Activated naive CD4-positive, alpha-beta T cell treated with anti-CD3 and anti-CD28 coated beads, Interleukin-2, amount 50 U/mL, for 72 hours (primary cell): ENCODE data around the gene SCAMP2. TPM values are rescaled to one million over a fixed set of nuclear protein-coding genes. Genes with fewer than 3 reads are reported as not detected.

Experiments used
- ATAC-seq, 2 donors: fragments of 150-1000 bp; cut with Tn5 transposase; 2 replicates each; pipeline ENCODE4 v1.10.0; 2021; ENCODE audit warnings: mild to moderate bottlenecking in 2 of 2, moderate library complexity in 2 of 2
- DNase-seq, 2 donors: peaks; one replicate each; pipeline ENCODE4 v3.0.0; 2021 to 2022; ENCODE audit warnings: low spot score in 2 of 2
- H3K27ac Mint-ChIP-seq, 2 donors: one replicate each; pipeline ENCODE4 v1.8.0; 2022; ENCODE audit warnings: mild to moderate bottlenecking in 2 of 2, mixed read lengths in 2 of 2
- H3K36me3 Mint-ChIP-seq, 2 donors: one replicate each; pipeline ENCODE4 v1.8.0; 2022; ENCODE audit warnings: mixed read lengths in 2 of 2
- H3K9me3 Mint-ChIP-seq, 2 donors: one replicate each; pipeline ENCODE4 v1.8.0; 2022; ENCODE audit warnings: mixed read lengths in 2 of 2
- total RNA-seq, 2 donors: library from RNA; stranded (reverse); gene quantifications; one replicate each; pipeline ENCODE4 v1.2.3, GENCODE V29; 2022

SCAMP2 gene
- total RNA-seq, 2 donors from 2014 or later = 79.5 to 92.7 TPM

DNA sequence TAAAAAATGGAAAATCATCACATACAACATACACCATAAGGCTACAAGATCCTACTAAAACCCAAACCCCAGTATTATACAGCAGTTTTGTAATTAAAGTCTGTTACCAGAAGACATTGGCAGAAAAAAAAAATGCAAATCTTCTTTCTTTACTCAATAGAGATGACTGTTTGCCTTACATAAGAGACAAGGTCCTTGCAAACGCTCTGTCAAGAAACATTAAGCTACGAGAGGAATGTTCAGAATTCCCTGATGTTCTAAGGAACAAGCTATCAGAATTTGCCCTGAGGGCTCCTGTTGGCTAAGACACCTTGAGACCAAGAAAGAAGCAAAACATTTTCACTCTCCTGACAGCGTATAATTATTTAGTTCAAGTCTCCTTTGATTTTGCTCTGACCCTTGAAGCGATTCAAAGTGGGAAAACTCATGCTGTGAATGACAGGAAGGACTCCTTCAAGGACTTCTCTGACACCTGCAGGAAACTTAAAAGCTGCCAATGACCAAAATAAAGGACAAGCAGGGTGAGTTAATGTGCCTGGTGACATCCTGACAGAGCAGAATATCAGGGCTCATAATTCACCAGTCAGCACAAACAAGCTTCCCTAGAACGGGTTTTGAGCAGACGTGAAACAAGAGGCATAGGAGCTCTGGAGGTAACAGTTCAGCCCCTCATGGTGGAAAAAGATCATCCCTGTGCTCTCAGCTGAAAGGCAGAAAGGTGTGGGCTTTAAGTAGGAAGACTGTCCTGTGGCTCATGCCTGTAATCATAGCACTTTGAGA lies 2.5 kb downstream of the SCAMP2 start:
- Mint-ChIP-seq H3K9me3 (no peaks in the 10 kb centered on the region), H3K36me3 (peaks cover 20 to 32% of the 10 kb centered on the region in 2 donors), H3K27ac (peak overlapping the region; percentile 88 to 89)
- ATAC-seq (no peak), DNase-seq (no peak)

DNA sequence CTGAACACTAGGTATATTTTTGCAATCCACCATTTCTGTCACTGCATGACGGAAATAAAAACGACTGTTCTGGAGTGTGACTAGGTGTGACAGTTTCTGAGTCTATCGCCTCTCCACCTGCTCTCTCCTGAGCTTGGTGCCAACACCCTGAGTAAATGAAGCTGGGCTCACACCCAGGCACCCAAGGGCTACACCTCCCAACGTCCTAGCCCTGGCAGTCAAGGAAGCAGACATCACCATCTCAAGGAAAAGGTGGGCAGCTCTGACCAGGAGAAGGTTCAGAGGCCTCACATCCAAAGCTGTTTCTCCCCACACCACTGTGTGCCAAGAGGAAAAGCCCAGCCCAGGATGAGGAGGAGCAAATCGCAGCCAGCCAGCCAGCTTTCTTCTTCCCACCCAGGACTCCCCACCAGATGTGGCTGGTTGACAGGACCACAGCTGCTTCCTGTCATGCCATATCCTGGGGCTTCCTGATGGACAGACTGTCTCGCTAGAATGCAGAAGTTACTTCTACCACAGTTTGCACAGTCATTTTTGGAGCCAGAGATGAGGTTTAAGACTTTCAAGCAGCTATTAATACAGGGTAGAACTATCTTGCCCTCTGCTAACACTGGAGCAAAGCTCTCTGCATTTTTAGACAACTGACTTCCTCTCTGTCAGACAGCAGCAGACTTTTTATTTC lies 3.3 kb downstream of the SCAMP2 start:
- Mint-ChIP-seq H3K9me3 (no peaks in the 10 kb centered on the region), H3K36me3 (peaks cover 20 to 32% of the 10 kb centered on the region in 2 donors), H3K27ac (peak overlapping the region; percentile 88 to 89)
- peak in 1 of 2 donors; percentile 59 for DNase-seq
- peak; percentile 53 to 73 for ATAC-seq

DNA sequence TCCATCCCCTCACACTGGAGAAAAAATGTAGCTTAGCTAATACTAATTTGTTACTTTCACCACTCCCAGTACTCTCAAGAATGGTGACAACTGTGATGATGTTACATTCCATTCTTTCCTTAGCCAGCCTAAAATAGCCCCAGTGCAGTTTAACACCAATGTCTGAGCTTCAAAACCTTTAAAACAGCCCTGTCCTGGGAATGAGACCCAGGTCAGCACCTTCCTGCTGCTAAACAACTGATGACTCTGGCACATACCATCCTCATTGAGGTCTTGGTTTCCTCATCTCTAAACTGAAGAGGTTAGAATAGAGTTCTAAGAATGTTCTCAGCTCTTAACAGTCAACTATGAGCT lies 3.8 kb downstream of the SCAMP2 start:
- peak overlapping the region; percentile 88 to 89 for H3K27ac Mint-ChIP-seq
- H3K9me3 Mint-ChIP-seq = no peaks in the 10 kb centered on the region
- DNase-seq (no peak), ATAC-seq (peak in 1 of 2 donors; percentile 2)
- H3K36me3 Mint-ChIP-seq = peaks cover 20 to 32% of the 10 kb centered on the region in 2 donors

DNA sequence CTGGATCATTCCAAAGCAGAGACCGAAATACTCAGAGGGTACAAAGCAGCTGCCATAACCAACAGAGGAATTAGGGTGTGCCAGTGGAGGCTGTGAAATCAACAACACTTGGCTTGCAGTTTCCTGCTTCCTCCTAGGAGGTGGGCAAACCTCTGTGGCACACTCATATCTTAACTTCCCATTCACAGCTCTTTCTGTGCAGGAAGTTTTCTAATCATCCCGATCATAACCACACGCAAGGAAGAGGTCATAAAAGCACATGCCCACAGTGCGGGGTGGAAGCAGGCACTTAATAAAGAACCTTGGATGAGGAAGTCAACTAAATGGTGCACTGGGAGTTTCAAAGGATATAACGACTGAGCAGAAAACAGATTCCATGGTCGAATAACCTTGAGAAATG lies 5.1 kb downstream of the SCAMP2 start:
- Mint-ChIP-seq H3K27ac (peak overlapping the region; percentile 70 to 73), H3K9me3 (no peaks in the 10 kb centered on the region), H3K36me3 (peaks cover 19 to 31% of the 10 kb centered on the region in 2 donors)
- peak in 1 of 2 donors; percentile 17 for ATAC-seq
- DNase-seq = no peak

DNA sequence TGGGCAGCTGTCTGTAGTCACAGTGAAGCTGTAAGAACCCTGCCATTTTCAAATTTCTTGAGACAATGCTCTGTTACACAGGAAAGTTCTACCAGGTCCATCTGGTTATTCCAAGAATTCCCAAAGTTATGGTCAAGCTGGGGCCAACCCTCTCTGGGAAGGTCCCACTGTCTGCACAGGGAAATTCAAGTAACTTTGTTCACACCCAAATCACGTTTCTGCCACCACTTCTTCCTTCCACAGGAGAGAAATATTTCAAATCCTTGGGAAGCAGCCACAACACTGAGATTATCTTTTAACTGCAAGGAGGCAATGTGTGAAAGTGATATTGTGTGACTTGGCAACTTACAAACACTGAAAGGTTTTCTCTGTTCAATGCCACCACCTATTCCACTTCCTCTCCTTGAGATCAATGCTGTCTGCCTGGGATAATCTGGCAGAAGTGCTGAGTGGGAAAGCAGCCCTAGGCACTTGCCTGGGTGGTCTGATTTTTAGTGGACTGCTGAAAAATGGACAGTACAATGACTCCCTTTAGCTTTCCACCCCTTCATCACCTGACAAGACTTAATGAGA lies 5.6 kb downstream of the SCAMP2 start:
- ATAC-seq (no peak), DNase-seq (no peak)
- H3K27ac Mint-ChIP-seq = peak overlapping the region; percentile 70 to 73
- H3K9me3 Mint-ChIP-seq = no peaks in the 10 kb centered on the region
- peaks cover 14 to 26% of the 10 kb centered on the region in 2 donors for H3K36me3 Mint-ChIP-seq

DNA sequence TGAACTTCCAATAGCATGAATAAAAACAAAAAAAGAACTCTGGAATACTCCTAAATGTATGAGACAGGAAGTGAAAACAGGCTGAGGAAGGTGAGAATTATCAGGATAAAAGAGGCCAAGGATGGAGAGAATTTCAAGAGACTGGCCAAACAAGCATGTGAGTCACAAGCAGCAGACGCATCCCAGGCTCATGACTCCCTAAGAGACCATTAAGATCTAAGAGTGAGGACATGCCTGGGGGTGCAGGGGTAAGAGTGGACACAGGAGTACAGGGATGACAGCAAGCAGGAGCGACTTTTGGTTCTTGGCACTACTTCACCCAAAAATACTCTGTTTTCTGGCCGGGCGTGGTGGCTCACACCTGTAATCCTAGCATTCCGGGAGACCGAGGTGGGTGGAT lies 7.1 kb downstream of the SCAMP2 start:
- DNase-seq (no peak), ATAC-seq (no peak)
- peaks cover 12 to 22% of the 10 kb centered on the region in 2 donors for H3K36me3 Mint-ChIP-seq
- H3K9me3 Mint-ChIP-seq = no peaks in the 10 kb centered on the region
- H3K27ac Mint-ChIP-seq = peak overlapping the region; percentile 10 to 78

DNA sequence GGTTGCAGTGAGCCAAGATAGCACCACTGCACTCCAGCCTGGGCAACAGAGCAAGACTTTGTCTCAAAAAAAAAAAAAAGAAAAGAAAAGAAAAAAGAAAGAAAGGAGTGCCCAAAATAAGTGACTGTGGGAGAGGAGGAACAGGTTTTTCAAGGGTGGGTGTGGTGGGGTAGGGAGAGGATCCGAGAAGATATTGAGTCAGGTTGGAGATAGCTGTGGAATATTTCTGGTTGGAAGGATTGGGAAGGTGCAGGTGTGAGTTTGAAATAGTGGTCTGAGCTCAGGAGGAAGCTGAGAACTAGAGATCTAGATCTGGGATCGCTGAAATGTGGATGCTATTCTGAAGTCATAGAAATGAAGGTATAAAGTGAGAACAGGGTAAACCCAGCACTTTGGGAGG lies 7.8 kb downstream of the SCAMP2 start:
- H3K36me3 Mint-ChIP-seq = peaks cover 10 to 17% of the 10 kb centered on the region in 2 donors

DNA sequence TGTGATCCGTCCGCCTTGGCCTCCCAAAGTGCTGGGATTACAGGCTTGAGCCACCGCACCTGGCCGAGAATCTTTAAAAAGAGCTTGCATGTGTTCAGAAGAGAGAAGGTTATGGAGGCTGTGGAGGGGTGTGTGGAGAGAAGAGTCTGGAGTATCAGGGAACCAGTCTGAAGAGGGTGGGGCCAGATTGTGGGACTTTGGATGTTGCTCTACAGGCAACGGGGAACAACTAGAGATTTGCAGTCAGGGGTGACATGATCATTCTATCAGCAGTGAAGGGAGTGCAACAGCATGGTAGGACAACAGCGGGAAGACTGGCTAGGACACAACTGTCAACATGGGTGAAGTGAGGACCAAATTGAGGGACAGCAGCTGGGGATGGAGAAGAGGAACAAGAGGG lies 8.9 kb downstream of the SCAMP2 start:
- ATAC-seq (no peak), DNase-seq (no peak)
- Mint-ChIP-seq H3K36me3 (peaks cover 4 to 17% of the 10 kb centered on the region in 2 donors), H3K27ac (peak overlapping the region in 1 of 2 donors; percentile 8), H3K9me3 (no peaks in the 10 kb centered on the region)

More for the DNA sequence above, 7.8 kb downstream of the SCAMP2 start:
- Mint-ChIP-seq H3K27ac (peak overlapping the region; percentile 32 to 78), H3K9me3 (no peaks in the 10 kb centered on the region)
- ATAC-seq (no peak), DNase-seq (no peak)

DNA sequence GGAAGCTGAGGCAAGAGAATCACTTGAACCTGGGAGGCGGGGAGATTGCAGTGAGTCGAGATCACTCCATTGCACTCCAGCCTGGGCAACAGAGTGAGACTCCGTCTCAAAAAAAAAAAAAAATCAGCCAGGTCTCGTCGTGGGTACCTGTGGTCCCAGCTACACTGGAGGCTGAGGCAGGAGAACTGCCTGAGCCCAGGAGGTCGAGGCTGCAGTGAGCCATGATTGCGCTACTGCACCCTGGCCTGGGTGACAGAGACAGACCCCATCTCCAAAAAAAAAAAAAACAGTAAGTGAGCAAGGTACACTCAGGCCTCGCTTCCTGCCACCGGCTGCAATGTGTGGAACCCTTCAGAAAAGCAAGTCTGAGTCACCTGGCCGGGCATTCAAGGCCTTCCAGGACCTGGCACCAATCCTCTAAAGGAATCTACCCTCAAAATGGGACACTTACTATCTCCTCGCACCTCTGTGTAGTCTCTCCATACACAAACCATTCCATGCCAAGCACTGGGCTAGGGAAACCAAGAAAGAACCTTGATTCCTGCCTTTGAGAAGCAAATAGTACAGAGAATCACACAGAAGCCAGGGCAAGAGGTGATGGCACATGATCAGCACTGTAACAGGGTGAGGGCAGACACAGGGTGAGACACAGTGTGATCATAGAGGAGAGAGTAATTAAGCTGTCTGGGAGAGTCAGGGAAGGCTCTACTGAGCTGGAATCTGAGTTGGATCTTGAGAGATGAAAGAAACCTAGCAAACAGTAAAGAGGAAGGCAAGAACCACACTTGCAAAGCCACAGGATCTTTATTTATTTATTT lies 9.7 kb downstream of the SCAMP2 start:
- peaks cover 4 to 21% of the 10 kb centered on the region in 2 donors for H3K36me3 Mint-ChIP-seq
- DNase-seq (no peak), ATAC-seq (peak; percentile 68 to 74)
- H3K27ac Mint-ChIP-seq = peak overlapping the region; percentile 30 to 38
- H3K9me3 Mint-ChIP-seq = no peaks in the 10 kb centered on the region

DNA sequence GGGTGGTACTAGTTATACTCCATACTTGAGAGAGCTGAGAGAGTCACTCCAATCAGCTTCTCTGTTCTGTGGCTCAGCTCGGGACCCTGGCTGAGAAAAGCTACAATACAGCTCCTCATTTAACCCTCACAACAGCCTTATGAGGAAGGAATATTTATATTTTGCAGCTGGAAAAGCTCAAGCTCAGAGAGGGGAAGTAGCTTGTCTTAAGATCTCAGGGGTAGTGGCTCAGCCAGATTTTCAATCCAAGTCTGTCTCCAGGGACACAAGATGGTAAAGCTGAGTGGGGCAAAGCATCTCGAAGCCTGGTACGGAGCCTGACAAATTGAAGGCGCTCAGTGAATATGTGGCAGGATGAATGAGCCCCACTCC lies 14.8 kb downstream of the SCAMP2 start:
- Mint-ChIP-seq H3K36me3 (peaks cover 0 to 4% of the 10 kb centered on the region in 2 donors), H3K27ac (peak overlapping the region; percentile 32 to 62), H3K9me3 (no peaks in the 10 kb centered on the region)
- no peak for DNase-seq
- no peak for ATAC-seq

DNA sequence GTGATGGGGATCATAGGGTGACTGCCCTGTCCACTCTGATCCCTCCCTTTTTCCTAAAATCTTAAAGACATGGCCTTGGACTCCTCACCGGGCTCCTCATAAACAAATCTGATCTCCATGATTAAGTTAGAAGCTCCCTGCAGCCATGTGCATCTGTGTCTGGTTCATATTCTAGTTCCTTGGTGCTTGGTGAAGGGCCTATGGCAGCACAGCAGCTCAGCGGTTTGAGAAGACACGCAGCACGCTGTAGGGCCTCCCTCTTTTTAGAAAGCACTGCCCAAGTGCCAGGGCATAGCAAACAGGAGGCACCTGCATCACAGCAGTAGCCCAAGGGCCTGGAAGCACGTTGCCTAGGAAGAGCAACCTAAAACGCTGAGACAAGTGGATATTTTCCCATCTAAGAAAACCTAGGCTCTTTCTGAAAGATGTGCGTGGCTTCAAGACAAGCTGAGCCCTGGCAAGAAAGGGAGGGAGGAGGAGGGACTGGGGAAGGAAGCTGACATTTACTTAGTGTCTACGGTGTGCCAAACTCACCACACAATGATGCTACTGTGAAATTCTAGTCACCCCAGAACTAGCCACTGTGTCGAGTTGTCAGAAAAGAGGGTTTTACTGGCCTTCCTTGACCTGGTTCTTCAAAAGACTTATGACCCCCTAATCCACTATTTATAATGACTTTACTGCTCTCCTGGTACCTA lies 15.3 kb downstream of the SCAMP2 start:
- peak overlapping the region; percentile 62 to 88 for H3K27ac Mint-ChIP-seq
- no peaks in the 10 kb centered on the region for H3K9me3 Mint-ChIP-seq
- DNase-seq (no peak), ATAC-seq (peak; percentile 58 to 92)
- peaks cover 0 to 4% of the 10 kb centered on the region in 2 donors for H3K36me3 Mint-ChIP-seq

DNA sequence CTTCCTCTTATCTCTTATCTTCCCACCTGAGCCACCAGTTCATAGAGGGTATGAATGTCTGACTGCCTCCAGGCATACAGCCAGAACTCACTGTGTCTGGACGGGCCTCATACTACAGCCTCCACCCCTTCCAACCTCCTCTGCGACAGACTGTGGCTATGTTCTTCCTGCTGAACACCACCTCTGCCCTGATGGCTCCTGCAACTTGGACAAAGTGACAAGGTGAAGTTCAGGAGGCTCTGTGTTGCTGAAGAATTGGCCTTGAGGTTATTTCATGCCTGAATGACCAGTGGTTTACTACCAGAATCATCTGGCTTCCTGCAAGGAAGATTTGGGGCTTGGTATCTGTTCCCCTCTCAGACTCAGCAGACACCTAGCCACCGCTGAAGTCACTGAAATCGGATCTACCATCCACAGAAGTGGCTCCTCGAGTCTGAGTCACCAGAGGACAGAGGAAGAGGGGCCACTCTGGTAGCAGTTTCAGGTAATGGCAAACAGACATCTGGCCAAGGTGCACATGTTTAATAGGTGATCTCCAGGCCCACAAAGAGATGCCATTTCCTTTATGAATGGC lies 16.0 kb downstream of the SCAMP2 start:
- no peak for ATAC-seq
- H3K36me3 Mint-ChIP-seq = peaks cover 0 to 4% of the 10 kb centered on the region in 2 donors

DNA sequence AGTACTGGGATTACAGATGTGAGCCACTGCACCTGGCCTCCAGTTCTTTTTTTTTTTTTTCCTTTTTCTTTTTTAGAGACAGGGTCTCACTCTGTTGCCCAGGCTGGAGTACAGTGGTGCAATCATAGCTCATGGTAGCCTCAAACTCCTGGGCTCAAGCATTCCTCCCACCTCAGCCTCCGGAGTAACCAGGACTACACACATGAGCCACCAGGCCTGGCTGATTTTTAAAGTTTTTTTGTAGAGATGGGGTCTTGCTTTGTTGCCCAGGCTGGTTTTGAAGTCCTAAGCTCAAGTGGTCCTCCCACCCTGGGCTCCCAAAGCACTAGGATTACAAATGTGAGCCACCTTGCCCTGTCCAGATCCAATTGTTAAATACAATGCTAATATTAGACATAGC lies 16.6 kb downstream of the SCAMP2 start:
- ATAC-seq (no peak), DNase-seq (no peak)
- H3K27ac Mint-ChIP-seq = peak overlapping the region in 1 of 2 donors; percentile 86
- H3K9me3 Mint-ChIP-seq = no peaks in the 10 kb centered on the region
- peaks cover 0 to 4% of the 10 kb centered on the region in 2 donors for H3K36me3 Mint-ChIP-seq

More for the DNA sequence above, 16.0 kb downstream of the SCAMP2 start:
- no peaks in the 10 kb centered on the region for H3K9me3 Mint-ChIP-seq
- peak overlapping the region; percentile 62 to 90 for H3K27ac Mint-ChIP-seq
- no peak for DNase-seq

DNA sequence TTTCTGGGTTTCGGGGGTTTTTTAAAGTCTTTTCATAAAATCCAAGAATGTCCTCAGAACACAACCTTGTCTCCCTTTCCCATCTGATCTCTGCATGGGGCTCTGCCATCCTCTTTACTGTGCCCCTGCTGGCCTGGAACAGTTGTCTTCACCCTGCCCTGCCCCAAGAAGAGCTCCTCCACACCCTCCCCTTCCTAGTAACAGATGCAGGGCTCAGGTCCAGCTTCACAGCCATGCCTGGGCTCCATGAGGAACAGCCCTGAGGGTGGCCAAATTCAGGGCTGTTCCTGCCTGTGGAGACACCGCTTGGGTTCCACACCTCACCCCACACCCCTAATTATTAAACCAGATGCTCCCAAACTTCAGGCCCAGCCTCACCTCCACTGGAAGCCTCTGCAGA lies 17.3 kb downstream of the SCAMP2 start:
- peaks cover 0 to 4% of the 10 kb centered on the region in 2 donors for H3K36me3 Mint-ChIP-seq
- DNase-seq = no peak
- no peaks in the 10 kb centered on the region for H3K9me3 Mint-ChIP-seq
- no peak for ATAC-seq
- H3K27ac Mint-ChIP-seq = peak overlapping the region in 1 of 2 donors; percentile 81

DNA sequence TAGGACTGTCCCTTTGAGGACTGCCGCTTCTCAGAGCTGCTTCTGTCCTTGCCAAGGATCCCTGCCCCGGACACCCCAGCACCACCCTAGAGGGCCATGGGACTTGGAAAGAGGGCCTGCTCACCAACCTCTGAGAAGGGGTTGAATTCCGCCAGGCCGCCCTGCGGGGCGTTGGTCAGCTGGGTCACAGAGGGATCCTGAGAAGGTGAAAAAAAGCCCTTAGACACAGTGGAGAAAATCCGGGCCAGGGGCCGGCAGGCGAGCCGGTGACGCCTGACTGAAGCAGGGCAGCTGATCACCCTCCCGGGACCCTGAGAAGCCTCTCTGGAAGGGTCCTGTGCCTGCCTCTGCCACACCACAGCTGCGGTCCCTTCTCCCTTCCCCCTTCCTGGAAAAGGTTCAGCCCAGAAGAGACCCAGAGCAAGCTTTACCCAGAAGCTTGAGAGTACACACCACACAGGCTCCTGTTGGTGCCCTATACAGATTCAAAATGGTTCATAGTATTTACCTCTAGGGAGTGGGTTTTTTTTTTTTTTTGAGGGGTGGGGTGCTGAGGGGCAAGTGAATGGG lies 18.6 kb downstream of the SCAMP2 start:
- Mint-ChIP-seq H3K9me3 (no peaks in the 10 kb centered on the region), H3K27ac (no peak overlapping the region), H3K36me3 (peaks cover 0 to 4% of the 10 kb centered on the region in 2 donors)
- no peak for ATAC-seq
- DNase-seq = no peak
